Gastroesophageal sphincter (tissue), 4 donors: ENCODE measurements around the gene CACNA2D3. TPM values are rescaled to one million over a fixed set of nuclear protein-coding genes. Genes with fewer than 3 reads are reported as not detected.

ENCODE experiments used
- ATAC-seq: fragments of 150-250 bp; one replicate; pipeline ENCODE4 v1.9.1; 2016; ENCODE audit warnings: mild to moderate bottlenecking, moderate library complexity
- H3K27ac ChIP-seq, 4 donors: fragments of 200-600 bp; sonication (generic) in 3 of 4; 1 replicate in 3 of 4; 2 replicates in 1 of 4; pipeline ENCODE4 v1.5.1; 2016 to 2019
- H3K27me3 ChIP-seq: fragments of 200-600 bp; sonication (generic); one replicate; pipeline ENCODE4 v1.5.1; 2019
- H3K36me3 ChIP-seq, 2 donors: fragments of 200-600 bp; sonication (generic); one replicate each; pipeline ENCODE4 v1.5.1; 2019; ENCODE audit warnings: control low read depth in 1 of 2
- H3K4me1 ChIP-seq, 3 donors: fragments of 200-600 bp; sonication (generic); 1 replicate in 2 of 3; 2 replicates in 1 of 3; pipeline ENCODE4 v1.5.1; 2016 to 2019; ENCODE audit warnings: control low read depth in 2 of 3
- H3K4me3 ChIP-seq, 2 donors: fragments of 200-600 bp; sonication (generic); one replicate each; pipeline ENCODE4 v1.5.1; 2019; ENCODE audit warnings: mild to moderate bottlenecking in 1 of 2, moderate library complexity in 1 of 2
- H3K9me3 ChIP-seq, 3 donors: fragments of 200-600 bp; sonication (generic); one replicate each; pipeline ENCODE4 v1.5.1; 2017 to 2019; ENCODE audit warnings: control low read depth in 2 of 3
- CTCF ChIP-seq, 4 experiments: fragments of 200-600 bp in 2 of 4; fragments of 450-650 bp in 2 of 4; sonication (generic) in 1 of 4; IDR thresholded peaks; one replicate each; pipeline ENCODE4 v1.5.1; 2017 to 2019; ENCODE audit warnings: antibody characterized with exemption in 4 of 4, mild to moderate bottlenecking in 2 of 4, moderate library complexity in 2 of 4
- EP300 ChIP-seq: sonication (generic); formaldehyde crosslinking; IDR thresholded peaks from one replicate; pipeline ENCODE4 v1.6.1; 2017; ENCODE audit warnings: antibody characterized with exemption, mild to moderate bottlenecking
- POLR2A ChIP-seq, 2 donors: fragments of 450-650 bp; IDR thresholded peaks; one replicate each; pipeline ENCODE4 v1.6.1; 2017; ENCODE audit warnings: antibody characterized with exemption in 2 of 2, mild to moderate bottlenecking in 2 of 2, moderate library complexity in 1 of 2
- POLR2AphosphoS5 ChIP-seq: sonication (generic); formaldehyde crosslinking; IDR thresholded peaks from one replicate; pipeline ENCODE4 v1.6.1; 2017; ENCODE audit warnings: antibody characterized with exemption
- WGBS, 2 donors: methylation state at CpG; one replicate each; pipeline ENCODE4 v1.1.5; 2018; ENCODE audit warnings: low coverage in 1 of 2; 5-methylcytosine and 5-hydroxymethylcytosine counted together
- total RNA-seq, 4 donors: library from RNA; depleted of rRNA; stranded (reverse); fragments of >200 nt; gene quantifications; one replicate each; pipeline ENCODE4 v1.1.0, GENCODE V29; 2016

Gene CACNA2D3
- total RNA-seq, 4 donors from 2014 or later, result 0.94 to 6.5 (median 3.5) TPM

- Histone ChIP-seq H3K27ac (no peak overlapping the region), H3K4me1 (no peaks in the 10 kb centered on the region), H3K9me3 (no peaks in the 10 kb centered on the region), H3K27me3 (no peaks in the 10 kb centered on the region), H3K36me3 (no peaks in the 10 kb centered on the region), H3K4me3 (no peak overlapping the region)
- no peak for TF ChIP-seq POLR2AphosphoS5
- no peak for TF ChIP-seq EP300
- no peak for TF ChIP-seq CTCF (IDR thresholded peaks at IDR 0.05)
- TF ChIP-seq POLR2A (IDR thresholded peaks at IDR 0.05), result no peak
- 63 to 65% methylated on average over 2 of the region's 2 CpGs for WGBS, 2 donors
- ATAC-seq, result no peak
Measured at GRCh38 chr3:54339608-54340007, 217.3 kb downstream of the CACNA2D3 start.

- ATAC-seq, result no peak
- TF ChIP-seq EP300 (no peak), CTCF (IDR thresholded peaks at IDR 0.05) (no peak), POLR2AphosphoS5 (no peak), POLR2A (IDR thresholded peaks at IDR 0.05) (no peak)
- Histone ChIP-seq H3K9me3 (no peaks in the 10 kb centered on the region), H3K27ac (no peak overlapping the region), H3K36me3 (no peaks in the 10 kb centered on the region), H3K4me1 (no peaks in the 10 kb centered on the region), H3K27me3 (no peaks in the 10 kb centered on the region), H3K4me3 (no peak overlapping the region)
- WGBS, 2 donors, result 92 to 100% methylated on average over 2 of the region's 2 CpGs
Measured at GRCh38 chr3:54341811-54342210, 219.5 kb downstream of the CACNA2D3 start.

GRCh38 chr3:54342676-54343075, 220.3 kb downstream of the CACNA2D3 start:
- Histone ChIP-seq H3K4me3 (no peak overlapping the region), H3K27me3 (no peaks in the 10 kb centered on the region), H3K36me3 (no peaks in the 10 kb centered on the region), H3K27ac (no peak overlapping the region), H3K9me3 (no peaks in the 10 kb centered on the region), H3K4me1 (no peaks in the 10 kb centered on the region)
- ATAC-seq, result no peak
- 41 to 64% methylated on average over 5 to 7 of the region's 9 CpGs for WGBS, 2 donors
- TF ChIP-seq POLR2AphosphoS5 (no peak), EP300 (no peak), CTCF (IDR thresholded peaks at IDR 0.05) (no peak), POLR2A (IDR thresholded peaks at IDR 0.05) (no peak)

- WGBS, 2 donors, result 100% methylated on average over 1 of the region's 1 CpG; no CpG with 5 or more reads in 1 of the 2 donors
- ATAC-seq, result no peak
- no peaks in the 10 kb centered on the region for H3K4me1 ChIP-seq
- no peaks in the 10 kb centered on the region for H3K9me3 ChIP-seq
- no peak overlapping the region for H3K4me3 ChIP-seq
- TF ChIP-seq EP300, result no peak
- TF ChIP-seq POLR2AphosphoS5, result no peak
- TF ChIP-seq CTCF (IDR thresholded peaks at IDR 0.05), result no peak
- no peak for TF ChIP-seq POLR2A (IDR thresholded peaks at IDR 0.05)
- no peaks in the 10 kb centered on the region for H3K27me3 ChIP-seq
- no peak overlapping the region for H3K27ac ChIP-seq
- no peaks in the 10 kb centered on the region for H3K36me3 ChIP-seq
Measured at GRCh38 chr3:54343495-54343894, 221.1 kb downstream of the CACNA2D3 start.

- no peak for ATAC-seq
- 61 to 78% methylated on average over 6 to 7 of the region's 8 CpGs for WGBS, 2 donors
Measured at GRCh38 chr3:54344601-54345231, 222.4 kb downstream of the CACNA2D3 start.

More at GRCh38 chr3:54344601-54345231, 222.4 kb downstream of the CACNA2D3 start:
- Histone ChIP-seq H3K36me3 (no peaks in the 10 kb centered on the region), H3K4me1 (no peaks in the 10 kb centered on the region), H3K27me3 (no peaks in the 10 kb centered on the region), H3K4me3 (no peak overlapping the region), H3K9me3 (no peaks in the 10 kb centered on the region), H3K27ac (no peak overlapping the region)
- TF ChIP-seq POLR2AphosphoS5 (no peak), POLR2A (IDR thresholded peaks at IDR 0.05) (no peak), CTCF (IDR thresholded peaks at IDR 0.05) (no peak), EP300 (no peak)
